Measurements from ENCODE around the gene PDE10A. TPM values are rescaled to one million over a fixed set of nuclear protein-coding genes. Genes with fewer than 3 reads are reported as not detected.

PDE10A gene
- 1 to 10 TPM in 2 of 4 donors, under 1 TPM in 2; 0.54 to 4.4 (median 0.98) TPM for total RNA-seq

GRCh38 chr6:165662749-165663376, at the start of gene PDE10A:
PDE10A (minus strand) TSS chr6:165663241; CDS start chr6:165662811, 430 bp downstream.
- intact Hi-C loops (cut with DNase I; ENCODE audit: low total_unique reads) = no loop called here
- 0% methylated on average over 5 to 23 of the region's 80 CpGs for WGBS, 2 donors
- peak in 1 of 2 donors; percentile 73 for DNase-seq (ENCODE audit: low spot score in 2 of 2)
- peak within 1 kb of the TSS; percentile 42 for H3K4me3 ChIP-seq (ENCODE audit: low read depth, poor library complexity, severe bottlenecking)
- no peak for TF ChIP-seq CTCF (IDR thresholded peaks at IDR 0.05)
- TF ChIP-seq POLR2A (IDR thresholded peaks at IDR 0.05) = no peak

GRCh38 chr6:165708985-165709576, 46.0 kb upstream of the PDE10A start:
- TF ChIP-seq POLR2A (IDR thresholded peaks at IDR 0.05) (no peak), CTCF (IDR thresholded peaks at IDR 0.05) (no peak)
- WGBS, 2 donors = 93 to 96% methylated on average over 22 to 23 of the region's 23 CpGs
- intact Hi-C loops (cut with DNase I; ENCODE audit: low total_unique reads) = no loop called here
- DNase-seq (ENCODE audit: low spot score in 2 of 2) = no peak
- H3K4me3 ChIP-seq (ENCODE audit: low read depth, poor library complexity, severe bottlenecking) = no peak overlapping the region

- no peak for TF ChIP-seq CTCF (IDR thresholded peaks at IDR 0.05)
- no peak for TF ChIP-seq POLR2A (IDR thresholded peaks at IDR 0.05)
- intact Hi-C loops (cut with DNase I; ENCODE audit: low total_unique reads) = no loop called here
- H3K4me3 ChIP-seq (ENCODE audit: low read depth, poor library complexity, severe bottlenecking) = no peak overlapping the region
- no peak for DNase-seq (ENCODE audit: low spot score in 2 of 2)
- WGBS, 2 donors = 90 to 92% methylated on average over 14 of the region's 14 CpGs
Observed at GRCh38 chr6:165707067-165707853, 44.2 kb upstream of the PDE10A start.

- no peak for TF ChIP-seq POLR2A (IDR thresholded peaks at IDR 0.05)
- no peak for TF ChIP-seq CTCF (IDR thresholded peaks at IDR 0.05)
- 74 to 76% methylated on average over 5 of the region's 5 CpGs for WGBS, 2 donors
- H3K4me3 ChIP-seq (ENCODE audit: low read depth, poor library complexity, severe bottlenecking) = no peak overlapping the region
- intact Hi-C loops (cut with DNase I; ENCODE audit: low total_unique reads) = no loop called here
- DNase-seq (ENCODE audit: low spot score in 2 of 2) = no peak
Observed at GRCh38 chr6:165705941-165706340, 42.9 kb upstream of the PDE10A start.

- TF ChIP-seq CTCF (IDR thresholded peaks at IDR 0.05) (no peak), POLR2A (IDR thresholded peaks at IDR 0.05) (no peak)
- intact Hi-C loops (cut with DNase I; ENCODE audit: low total_unique reads) = no loop called here
- no peak overlapping the region for H3K4me3 ChIP-seq (ENCODE audit: low read depth, poor library complexity, severe bottlenecking)
- 20 to 26% methylated on average over 9 of the region's 9 CpGs for WGBS, 2 donors
- DNase-seq (ENCODE audit: low spot score in 2 of 2) = peak in 1 of 2 donors; percentile 28
Observed at GRCh38 chr6:165704045-165704748, 41.2 kb upstream of the PDE10A start.
